ENCODE measurements around the gene NCR2.

NCR2 gene

DNA sequence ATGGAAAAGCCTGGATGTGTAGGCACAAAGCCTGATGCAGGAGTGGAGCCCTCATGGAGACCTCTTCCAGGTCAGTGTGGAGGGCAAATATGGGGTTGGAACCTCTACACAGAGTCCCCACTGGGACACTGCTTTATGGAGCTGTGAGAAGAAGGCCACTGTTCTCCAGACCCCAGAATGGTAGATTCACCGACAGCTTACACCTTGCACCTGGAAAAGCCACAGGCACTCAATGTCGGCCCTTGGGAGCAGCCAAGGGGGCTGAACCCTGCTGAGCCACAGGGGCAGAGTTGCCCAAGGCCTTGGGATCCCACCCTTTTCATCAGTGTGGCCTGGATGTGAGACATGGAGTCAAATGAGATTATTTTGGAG lies 24.9 kb downstream of the NCR2 start:
- no peak for DNase-seq

DNA sequence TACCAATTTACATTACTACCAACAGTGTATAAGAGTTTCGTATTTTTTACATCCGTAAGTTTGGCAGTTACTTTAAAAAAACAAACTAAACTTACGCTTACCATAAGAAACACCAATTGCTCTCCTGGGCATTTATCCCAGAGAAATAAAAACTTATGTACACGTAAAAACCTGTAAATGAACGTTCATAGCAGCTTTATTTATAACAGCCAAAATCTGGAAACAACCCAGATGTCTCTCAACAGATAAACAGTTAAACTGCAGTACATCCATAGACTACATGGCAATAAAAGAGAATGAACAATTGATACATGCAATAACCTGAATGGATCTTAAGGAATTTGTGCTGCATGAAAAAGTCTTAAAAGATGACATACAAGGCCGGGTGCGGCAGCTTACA lies 30.7 kb downstream of the NCR2 start:
- DNase-seq, result no peak

DNA sequence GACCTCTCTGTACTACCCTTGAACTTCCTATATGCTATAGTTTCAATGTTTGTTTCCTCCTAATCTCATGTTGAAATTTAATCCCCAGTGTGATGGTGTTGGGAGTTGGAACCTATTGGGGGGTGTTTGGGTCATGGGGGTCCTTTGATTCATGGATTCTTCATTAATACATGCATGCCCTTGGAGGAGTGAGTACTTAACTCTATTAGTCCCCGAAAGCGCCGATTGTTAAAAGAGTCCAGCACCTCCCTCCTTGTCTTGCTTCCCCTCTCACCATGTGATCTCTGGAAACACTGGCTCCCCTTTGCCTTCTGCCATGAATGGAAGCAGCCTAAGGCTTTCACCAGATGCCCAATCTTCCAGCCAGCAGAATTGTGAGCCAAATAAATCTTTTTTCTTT lies 31.7 kb downstream of the NCR2 start:
- DNase-seq, result no peak

DNA sequence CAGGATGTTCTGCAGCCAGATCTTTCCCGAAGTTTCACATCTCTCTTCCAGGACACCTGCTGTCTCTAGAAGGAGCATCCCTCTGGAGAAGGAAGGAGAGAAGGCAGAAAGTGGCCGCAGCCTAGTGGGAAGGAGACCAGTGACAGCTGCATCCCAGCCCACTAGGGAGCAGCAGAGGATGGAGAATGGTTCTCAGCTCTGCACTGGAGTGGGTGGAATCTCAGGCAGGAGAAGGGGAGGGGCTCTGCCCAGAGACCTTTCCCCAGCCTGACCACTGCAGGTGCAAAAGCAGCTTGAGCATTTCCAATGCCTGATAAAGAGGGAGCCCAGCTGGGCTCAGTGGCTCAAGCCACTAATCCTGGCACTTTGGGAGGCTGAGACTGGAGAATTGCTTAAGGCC lies 32.3 kb downstream of the NCR2 start:
- no peak for DNase-seq

DNA sequence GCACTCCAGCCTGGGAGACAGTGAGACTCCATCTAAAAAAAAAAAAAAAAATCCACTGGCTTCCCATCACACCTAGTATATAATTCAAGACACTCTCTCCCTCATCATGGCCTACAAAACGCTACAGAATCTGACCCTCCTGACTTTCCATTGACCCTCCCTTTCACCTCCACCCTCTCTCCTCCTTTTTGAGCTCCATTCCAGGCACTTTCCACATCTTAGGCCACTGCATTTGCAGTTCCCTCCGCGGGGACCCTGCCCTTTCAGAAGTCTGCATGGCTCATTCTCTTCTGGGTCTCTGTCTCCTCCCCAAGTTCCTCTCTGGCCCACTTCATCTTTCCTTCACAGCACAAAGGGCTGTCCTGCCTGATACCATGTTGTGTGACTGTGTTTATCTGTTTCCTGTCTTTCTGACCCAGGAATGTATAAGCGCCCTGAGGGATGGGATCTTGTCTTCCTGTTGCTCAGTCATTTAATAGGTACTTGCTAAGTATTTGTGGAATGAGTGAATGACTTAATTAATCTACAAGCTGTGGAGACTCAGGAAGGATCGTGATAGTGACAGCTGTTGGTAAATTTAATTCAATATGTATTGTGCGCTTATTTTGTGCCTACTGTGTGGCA lies 35.2 kb downstream of the NCR2 start:
- no peak for DNase-seq

DNA sequence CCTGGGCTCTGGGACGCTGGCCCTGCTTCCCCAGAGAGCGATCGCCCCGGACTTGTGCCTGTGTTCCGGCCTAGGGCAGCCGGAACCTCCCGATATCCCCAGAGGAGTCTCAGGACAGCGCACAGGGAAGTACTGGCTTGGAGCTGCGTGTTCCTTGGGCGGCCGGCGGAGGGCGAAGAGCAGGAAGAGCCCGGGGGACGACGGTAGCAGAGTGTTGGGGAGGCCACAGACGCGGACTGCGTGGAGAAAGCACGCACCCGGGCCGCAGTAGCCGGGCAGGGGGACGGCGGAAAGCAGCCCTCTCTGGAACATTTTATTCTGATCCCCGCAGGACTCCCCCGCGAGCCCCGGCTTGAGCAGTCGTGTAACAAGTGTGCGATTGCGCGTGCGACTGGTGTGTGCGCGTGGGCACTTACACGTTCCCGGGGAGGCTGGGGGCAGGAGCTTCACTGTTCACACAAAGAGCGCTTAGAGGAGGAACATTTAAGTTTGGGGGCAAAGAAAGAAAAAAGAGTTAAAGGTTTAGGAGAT lies 36.1 kb downstream of the NCR2 start:
- DNase-seq, result no peak

DNA sequence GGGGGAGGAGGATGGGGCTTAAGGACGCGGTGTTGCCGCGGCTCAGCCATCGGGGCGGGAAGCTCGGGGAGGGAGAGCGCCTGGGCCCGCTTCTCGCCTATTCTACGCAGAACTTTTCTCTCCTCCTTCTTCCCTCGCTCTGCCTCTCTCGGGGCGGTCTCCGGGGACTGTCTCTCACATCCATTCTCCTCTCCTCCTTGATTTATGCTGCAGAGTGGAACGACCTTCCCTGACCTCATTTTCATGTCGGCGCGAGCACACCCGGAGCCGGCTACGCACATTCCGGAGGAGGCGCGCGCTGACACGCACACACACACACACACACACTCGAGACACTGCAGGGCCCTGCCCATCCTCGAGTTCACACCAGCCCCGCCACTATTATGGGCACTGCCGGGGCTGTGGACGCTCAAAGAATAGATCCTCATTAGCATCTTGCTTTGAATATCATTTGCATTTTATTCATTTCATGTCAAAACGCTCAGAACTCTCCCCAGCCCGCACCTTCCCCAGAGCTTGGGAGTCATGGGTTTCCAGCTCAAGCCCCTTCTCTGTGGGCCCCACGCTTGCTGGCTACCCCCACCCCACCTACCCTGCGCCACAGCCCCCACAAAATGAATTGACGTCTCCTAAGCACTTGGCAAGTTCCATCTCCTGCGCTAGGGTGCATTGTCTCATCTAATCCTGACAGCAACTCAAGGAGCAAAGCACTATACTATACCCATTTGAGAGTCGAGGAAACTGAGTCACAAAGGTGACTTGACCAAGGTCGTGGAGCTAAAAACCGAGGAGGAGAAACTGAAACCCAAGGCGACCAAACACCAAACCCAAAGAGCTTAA lies 36.8 kb downstream of the NCR2 start:
- DNase-seq, result no peak

DNA sequence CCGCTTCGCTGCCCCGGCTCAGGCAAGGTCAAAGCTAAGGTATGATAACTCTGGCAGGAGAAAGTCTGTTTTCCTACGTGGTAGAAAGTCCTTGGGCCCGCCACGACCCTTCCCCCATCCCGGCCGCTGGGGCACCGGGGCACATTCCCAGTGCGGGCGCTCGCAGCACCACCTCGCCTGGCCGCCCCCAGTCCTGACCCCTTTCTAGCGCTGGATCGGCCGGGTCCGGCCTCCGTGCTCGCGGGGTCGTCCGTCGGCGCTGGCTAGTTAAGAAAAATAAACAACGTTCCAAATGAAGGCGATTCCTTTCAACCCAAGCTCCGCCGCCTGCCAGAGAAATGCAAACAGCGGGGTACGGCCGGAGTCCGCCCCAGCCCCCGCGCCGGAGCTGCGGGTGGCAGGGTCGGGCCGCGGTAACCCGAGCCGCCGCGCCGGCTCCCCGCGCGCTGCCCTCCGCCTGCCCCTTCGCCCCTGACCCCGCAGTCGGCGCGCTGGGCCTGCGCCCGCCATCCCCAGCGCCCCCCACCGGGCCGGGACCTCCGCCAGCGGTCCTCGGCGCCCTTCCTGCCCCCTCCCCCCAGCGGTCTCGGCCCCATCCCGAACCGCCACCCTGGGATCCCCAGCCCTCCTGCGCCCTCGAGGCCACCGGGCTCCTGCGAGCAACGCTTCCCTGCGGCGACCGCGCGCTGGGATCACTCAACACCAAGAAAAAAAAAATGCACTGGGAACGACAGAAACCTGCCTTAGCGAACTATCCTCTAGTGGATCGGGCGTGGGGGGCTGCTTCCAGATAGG lies 37.6 kb downstream of the NCR2 start:
- no peak for DNase-seq

DNA sequence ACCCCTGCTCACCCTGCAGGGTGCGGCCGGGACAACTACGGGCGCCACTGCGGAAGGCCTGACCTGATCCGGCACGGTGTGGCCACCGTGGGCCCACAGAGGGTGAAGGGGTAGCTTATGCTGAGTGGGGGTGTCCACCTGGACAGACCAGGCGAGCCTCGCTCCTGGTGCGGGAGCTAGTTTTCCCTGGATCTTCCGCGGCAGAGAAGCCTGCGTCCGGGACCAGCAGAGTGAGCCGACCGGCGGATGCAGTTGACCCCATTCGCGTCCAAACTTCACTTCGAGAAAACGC lies 38.2 kb downstream of the NCR2 start:
- no peak for DNase-seq

DNA sequence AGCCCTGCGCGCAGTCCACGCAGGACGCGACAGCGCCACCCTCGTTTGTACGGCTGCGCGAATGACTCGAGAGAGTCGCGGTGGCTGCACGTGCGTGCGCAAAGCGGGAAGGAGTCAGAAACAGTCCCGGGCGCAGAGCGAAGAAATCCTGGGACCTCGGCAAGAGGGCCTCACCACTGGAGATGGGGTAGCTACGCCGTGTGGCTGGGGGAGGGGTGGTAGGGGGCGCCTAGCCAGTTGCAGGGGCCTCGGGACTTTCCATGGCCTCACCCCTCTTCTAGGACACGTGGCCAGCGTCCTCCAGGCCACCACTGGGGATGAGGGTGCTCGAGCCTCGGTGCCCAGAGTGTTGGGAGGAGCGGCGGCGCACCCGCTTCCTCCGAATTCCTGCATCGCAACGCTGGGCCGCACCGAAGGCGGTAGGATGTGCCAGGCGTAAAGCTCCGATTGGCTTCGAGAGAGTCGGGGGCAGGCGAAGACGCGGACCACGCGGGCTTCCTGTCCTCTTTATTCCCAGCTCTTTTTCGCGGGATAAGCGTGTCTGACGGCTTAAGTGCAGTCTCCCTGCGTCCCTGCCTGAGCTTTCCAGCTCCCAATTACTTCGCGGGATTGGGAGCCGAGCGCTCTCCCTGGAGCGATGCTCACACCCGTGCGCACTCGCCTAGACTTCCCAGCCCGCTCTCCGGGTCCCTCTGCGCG lies 38.7 kb downstream of the NCR2 start:
- no peak for DNase-seq

DNA sequence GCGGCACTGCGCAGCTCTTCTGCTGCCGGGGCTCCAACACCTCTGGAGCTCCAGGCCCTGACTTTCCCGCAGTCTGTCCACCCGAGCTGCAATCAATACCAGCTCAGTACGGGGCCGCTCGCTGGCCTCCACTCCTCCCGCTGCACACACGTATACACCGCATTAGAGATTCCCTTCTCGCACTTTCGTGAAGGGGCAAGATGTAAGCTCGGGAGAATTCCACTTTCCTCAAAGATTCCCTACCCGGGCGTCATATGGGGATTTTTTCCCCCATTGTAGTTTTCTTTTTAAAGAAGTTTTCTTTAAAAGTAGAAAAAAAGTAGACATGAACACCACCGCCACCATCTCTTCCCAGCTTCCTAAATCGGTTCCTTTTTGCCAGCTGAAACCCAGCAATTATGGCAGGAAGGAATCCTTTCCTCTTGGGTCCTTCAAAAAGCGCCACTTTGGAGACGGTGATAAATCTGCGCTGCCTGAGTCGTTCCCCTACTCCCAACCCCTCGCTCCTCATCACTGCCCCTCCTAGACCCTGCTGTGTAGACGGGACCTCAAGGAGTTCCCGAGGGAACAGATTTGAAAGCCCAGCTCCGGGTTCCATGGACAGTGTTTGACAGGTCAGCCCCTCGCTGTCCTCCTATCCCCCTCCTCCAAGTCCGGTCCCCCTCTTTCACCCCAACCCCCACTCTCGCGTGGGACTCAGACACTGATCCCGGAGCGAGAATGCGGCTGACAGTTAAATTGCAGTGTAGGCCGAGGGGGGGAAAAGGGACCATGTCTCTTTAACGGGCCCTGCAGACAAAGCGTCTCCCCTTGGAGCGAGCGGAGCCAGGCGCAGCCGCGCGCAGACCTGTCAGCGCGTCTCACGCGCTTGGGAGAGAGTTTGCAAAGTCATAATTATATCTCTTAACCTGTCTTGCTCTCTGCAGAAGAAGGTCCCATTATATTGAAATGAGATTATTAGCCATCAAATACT lies 39.5 kb downstream of the NCR2 start:
- no peak for DNase-seq

DNA sequence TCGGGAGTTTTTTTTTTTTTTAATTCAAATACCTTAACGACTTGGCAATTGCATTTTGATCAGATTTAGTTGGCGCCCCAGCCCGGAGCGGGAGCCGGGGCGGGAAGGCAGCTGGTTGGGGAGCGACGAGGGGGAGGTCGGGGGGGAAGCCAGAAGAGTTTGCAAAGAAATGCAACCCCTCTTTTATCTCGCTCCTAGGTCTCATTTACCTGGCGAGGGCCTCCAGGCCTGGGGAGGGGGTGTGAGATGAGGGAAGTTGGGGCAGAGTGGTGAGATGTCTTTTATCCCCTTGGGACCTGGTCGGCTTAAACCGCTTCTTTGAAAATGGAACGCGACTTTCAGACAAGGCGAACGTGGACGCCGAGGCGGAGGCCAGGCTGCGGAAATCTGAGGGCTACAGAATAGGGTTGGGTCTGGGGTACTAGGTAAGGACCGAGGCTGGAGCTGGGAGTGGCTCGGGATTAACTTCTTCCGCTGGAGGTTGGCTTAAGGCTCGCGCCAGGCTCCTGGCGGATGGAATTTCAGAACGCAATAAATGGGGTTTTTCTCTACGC lies 40.3 kb downstream of the NCR2 start:
- DNase-seq, result no peak

DNA sequence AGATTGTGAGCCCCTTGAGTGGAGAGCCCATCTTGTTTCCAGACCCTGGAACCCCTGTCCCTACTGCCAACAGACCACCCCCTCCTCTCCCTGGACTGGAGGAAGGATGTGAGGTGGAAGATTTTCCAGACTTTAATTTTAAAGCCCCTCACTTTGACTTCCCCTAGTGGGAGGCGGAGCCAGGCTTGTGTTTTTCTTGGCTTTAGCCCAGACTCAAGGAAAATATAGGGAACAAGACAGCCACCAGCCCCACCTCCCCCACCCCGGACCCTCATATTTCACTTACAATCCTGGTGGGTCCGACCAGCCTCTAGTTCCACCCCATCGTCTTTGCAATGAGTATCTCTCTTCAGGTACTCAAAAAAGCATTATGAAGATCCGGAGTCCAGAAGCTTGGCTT lies 40.8 kb downstream of the NCR2 start:
- DNase-seq, result no peak

DNA sequence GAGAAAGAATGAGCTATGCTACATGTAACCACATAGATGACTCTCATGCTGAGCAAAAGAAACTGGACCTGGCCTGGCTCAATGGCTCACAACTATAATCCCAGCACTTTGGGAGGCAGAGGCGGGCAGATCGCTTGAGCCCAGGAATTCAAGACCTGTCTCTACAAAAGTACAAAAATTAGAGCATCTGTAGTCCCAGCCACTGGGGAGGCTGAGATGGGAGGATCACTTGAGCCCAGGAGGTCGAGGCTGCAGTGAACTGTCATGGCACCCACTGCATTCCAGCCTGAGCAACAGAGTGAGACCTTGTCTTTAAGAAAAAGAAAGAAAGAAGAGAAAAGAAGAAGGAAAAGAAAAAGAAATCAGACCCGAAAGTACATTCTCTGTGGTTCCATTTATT lies 41.7 kb downstream of the NCR2 start:
- no peak for DNase-seq

DNA sequence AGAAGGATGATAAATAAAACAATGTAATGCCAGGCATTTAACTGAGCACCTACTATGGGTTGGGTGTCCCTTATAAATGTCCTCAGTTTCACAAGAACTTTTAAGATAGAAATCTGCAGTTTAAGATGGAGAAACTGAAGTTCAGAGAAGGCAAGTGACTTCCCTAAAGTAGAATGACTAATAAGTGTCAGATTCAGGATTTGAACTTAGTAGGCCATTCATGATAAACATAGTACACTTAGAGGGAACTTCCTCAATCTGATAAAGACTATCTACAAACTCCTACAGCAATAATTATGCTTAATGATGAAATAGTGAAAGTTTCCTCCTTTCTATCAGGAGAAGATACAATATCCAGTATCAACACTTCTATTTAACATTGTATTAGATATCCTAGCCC lies 43.9 kb downstream of the NCR2 start:
- no peak for DNase-seq

DNA sequence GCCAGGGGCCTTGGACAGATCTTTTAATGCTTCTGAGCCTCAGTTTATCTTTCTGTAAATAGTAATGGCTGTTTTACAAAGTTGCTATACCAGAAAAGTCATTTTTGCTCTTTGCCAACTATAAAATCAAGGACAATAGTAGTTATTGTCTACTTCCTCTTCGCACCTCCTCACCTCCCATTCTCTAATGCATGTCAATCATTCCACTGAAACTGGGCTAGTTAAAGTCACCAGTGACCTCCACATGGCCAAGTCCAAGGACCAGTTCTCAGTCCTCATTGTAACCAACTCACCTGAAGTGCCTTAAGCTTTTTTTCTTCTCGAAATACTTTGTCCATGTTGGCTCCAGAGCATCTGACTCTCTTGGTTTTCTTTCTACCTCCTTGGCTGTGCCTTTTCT lies 51.2 kb downstream of the NCR2 start:
- DNase-seq, result no peak

DNA sequence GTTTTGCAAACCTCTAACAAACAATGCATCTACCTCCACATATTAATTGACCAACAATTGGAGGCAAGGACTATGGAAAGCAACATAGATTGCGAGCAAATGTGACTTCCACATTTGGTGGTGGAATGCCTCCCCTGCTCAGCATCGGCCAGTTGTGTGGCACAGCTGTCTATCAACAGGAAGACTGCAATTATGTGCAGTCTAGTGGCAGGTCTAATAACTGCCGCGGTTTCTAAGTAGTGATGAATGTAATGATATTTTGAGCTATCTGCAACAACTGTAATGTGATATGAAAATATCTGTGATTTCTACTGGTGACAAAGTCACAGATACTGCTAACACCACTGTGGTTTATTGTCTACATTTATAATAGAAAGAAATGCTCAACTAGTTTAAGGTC lies 56.8 kb downstream of the NCR2 start:
- DNase-seq, result no peak

DNA sequence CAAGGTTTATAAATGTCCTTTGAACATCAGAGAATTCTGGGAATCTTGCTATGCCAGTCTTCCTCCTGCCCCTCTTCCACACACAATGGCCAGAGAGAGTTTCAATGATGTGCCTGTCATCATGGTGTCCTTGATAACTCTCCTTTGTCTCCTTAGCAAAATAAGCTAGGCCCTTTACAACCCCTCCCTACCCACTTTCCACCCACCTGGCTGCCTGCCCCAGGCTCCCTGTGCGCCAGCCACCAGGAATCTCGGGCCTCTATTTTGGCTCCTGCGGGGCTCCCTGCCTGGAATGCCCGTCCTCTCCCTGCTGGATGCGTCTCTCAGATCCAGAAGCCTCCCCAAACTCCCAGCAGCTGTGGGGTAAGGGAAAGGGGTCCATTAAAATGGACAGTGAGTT lies 60.9 kb downstream of the NCR2 start:
- no peak for DNase-seq

DNA sequence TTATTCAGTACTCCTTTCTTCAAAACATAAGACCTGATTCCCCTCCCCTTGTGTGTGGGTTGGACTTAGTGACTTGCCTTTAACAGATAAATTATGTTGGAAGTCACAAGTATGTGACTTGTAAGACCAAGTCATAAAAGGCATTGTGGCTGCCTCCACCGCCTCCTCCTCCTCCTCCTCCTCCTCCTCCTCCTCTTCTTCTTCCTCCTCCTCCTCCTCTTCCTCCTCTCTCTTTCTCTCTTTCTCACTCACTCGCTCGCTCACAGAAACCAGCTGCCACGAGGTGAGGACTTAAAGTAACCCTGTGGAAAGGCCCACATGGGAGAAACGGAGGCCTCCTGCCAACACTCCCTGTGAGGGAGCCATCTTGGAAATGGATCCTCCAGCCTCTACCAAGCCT lies 64.0 kb downstream of the NCR2 start:
- no peak for DNase-seq

Data from activated CD8-positive, alpha-beta memory T cell treated with anti-CD3 and anti-CD28 coated beads, Interleukin-2, amount 50 U/mL, for 4 hours (primary cell).